Stimulated activated naive B cell treated with anti-CD40 and anti-IgM and Interleukin-4, amounts not matched to agents 10 μg/mL and 1 μg/mL and 100 μg/mL, for 72 hours (primary cell): Measurements from ENCODE around the gene SRI.
"Not testable (repeated sequence)": the region's sequence is repeated elsewhere in the genome, so short reads cannot be mapped to it uniquely, and the experiment has no call there.

Experiments
- ATAC-seq, 2 donors: fragments of 150-1000 bp; cut with Tn5 transposase; replicated peaks; 2 replicates each; pipeline ENCODE4 v1.10.0; 2021; ENCODE audit warnings: moderate library complexity in 1 of 2
- DNase-seq: peaks from one replicate; pipeline ENCODE4 v3.0.0; 2021
- H3K27ac Mint-ChIP-seq: one replicate; pipeline ENCODE4 v1.8.0; 2022; ENCODE audit warnings: mild to moderate bottlenecking, mixed read lengths
- H3K27me3 Mint-ChIP-seq, 2 donors: one replicate each; pipeline ENCODE4 v1.8.0; 2022; ENCODE audit warnings: mixed read lengths in 2 of 2
- H3K36me3 Mint-ChIP-seq, 2 donors: one replicate each; pipeline ENCODE4 v1.8.0; 2022; ENCODE audit warnings: mixed read lengths in 2 of 2, mild to moderate bottlenecking in 1 of 2
- H3K4me1 Mint-ChIP-seq, 2 donors: one replicate each; pipeline ENCODE4 v1.8.0; 2022; ENCODE audit warnings: mixed read lengths in 2 of 2, mild to moderate bottlenecking in 1 of 2
- H3K4me3 Mint-ChIP-seq, 2 donors: one replicate each; pipeline ENCODE4 v1.8.0; 2022; ENCODE audit warnings: mild to moderate bottlenecking in 2 of 2, mixed read lengths in 2 of 2, moderate library complexity in 1 of 2
- H3K9me3 Mint-ChIP-seq, 2 donors: one replicate each; pipeline ENCODE4 v1.8.0; 2022; ENCODE audit warnings: mixed read lengths in 2 of 2, mild to moderate bottlenecking in 1 of 2

The SRI gene, protein sequence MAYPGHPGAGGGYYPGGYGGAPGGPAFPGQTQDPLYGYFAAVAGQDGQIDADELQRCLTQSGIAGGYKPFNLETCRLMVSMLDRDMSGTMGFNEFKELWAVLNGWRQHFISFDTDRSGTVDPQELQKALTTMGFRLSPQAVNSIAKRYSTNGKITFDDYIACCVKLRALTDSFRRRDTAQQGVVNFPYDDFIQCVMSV

DNA sequence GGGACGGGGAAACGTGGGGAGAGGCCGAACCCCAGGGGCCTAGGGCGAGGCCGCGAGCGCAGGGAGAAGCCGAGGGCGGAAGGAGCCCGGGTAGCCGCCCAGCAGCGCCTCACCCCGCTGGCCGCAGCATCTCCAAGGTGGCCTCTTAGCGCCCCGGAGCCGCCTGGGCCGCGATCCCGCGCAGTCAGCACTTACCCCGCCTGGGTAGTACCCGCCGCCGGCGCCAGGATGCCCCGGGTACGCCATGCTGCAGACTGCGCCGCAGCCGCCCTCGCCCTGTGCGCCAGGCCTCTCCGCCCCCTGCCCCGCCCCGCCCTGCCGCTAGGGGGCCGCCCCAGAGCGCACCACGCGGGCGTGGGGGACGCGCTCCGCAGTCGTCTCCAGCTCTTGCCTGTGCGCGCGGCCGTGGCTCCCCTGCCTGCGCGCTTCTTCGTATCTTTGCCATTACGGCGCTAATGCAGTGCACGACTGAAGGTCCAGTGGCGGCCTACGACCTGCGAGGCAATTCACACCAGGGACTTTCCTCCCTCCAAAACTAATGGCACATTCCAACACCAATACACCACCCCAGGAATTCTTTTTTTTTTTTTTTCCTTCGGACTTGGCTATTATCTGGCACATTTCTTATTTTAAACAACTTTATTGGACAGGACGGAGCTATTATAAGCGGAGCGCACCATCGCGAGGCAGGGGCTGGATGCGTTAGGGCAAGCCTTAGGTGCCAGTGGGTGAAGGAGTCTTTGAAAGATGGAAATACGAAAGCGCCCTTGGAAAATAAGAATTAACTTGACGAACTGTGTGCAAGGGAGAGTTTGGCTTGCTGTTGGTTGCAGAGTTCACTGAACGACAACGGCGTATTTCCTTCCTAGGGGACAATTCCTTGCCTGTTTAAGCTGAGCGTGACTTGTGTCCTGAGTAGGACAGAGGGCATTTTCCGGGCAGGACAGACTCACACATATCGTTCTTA, at the start of gene SRI:
Gene SRI, minus strand, starts transcription at position 258 of the 967 bp plus-strand sequence. Its CDS starts 12 bp downstream, at position 246.
- peaks cover 5 to 19% of the 10 kb centered on the region in 2 donors for H3K36me3 Mint-ChIP-seq
- H3K4me1 Mint-ChIP-seq = peaks cover 8 to 26% of the 10 kb centered on the region in 2 donors
- H3K27ac Mint-ChIP-seq = peak within 1 kb of the TSS; percentile 99
- H3K4me3 Mint-ChIP-seq = peak within 1 kb of the TSS; percentile 91 to 92
- ATAC-seq = peak; percentile 70 to 75
- peak; percentile 90 for DNase-seq
- peaks cover 0 to 4% of the 10 kb centered on the region in 2 donors for H3K27me3 Mint-ChIP-seq
- no peaks in the 10 kb centered on the region for H3K9me3 Mint-ChIP-seq

DNA sequence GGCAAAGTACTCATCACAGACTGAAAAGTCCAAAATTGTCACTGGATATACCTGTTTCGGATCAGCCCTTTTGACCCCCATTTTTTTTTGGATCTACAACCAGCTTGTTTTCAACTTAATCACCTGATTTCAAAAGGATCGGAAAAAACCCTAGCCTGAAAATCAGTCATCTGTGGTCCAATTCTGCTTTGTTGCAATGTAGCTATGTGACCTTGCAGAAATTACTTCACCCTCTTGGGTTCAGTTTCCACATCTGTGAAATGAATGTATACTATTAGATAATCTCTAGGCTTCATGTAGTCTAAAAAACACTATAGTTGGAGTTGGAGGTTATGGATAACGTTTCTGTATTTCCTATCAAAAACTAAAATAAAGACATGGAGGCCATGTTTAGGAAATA, 49.7 kb upstream of the SRI start:
- DNase-seq = no peak
- Mint-ChIP-seq H3K9me3 (peaks cover 0 to 4% of the 10 kb centered on the region in 2 donors), H3K4me3 (no peak overlapping the region), H3K27me3 (no peaks in the 10 kb centered on the region), H3K27ac (no peak overlapping the region), H3K4me1 (no peaks in the 10 kb centered on the region), H3K36me3 (no peaks in the 10 kb centered on the region)
- no peak for ATAC-seq

DNA sequence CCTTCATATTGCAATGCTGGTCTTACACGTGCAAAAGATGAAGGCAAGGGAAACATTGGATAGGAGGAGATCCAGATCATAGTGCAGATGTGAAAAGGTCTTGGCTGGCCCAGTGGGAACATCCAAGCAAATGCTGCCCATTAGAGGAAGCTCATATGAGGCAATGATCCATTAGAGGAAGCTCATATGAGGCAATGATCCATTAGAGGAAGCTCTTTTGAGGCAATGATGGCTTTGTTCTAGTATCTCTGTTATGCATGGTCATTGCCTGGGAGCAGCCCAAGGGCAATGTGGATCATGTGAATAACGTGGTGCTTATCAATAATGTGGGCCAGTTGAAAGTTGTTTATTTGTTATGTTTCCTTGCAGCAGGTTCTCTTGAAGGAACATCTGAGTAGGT, 49.0 kb upstream of the SRI start:
- Mint-ChIP-seq H3K4me1 (no peaks in the 10 kb centered on the region), H3K27ac (no peak overlapping the region), H3K36me3 (no peaks in the 10 kb centered on the region), H3K27me3 (no peaks in the 10 kb centered on the region), H3K9me3 (peaks cover 0 to 4% of the 10 kb centered on the region in 2 donors), H3K4me3 (no peak overlapping the region)
- ATAC-seq (no peak), DNase-seq (no peak)

DNA sequence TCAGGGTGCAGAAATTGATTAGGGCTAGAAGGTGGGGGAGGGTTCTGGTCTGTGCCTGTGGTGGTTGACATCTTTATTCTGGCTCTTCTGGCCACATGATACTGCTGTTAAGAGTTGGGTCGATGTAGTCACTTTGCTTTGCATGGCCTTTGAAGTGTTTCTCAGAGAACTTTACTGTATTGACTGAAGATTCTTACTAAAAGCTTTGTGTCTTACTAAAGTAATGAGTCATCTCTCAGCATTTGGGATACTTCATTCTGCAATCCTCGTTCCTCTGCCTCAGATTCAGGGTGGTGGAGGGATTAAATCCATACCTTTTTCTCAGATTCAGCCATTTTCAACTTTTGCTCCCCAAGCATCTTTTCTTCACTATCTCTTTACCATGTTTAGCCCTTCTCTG, 48.2 kb upstream of the SRI start:
- H3K9me3 Mint-ChIP-seq = peaks cover 0 to 4% of the 10 kb centered on the region in 2 donors
- no peaks in the 10 kb centered on the region for H3K27me3 Mint-ChIP-seq
- DNase-seq (no peak), ATAC-seq (no peak)
- no peak overlapping the region for H3K27ac Mint-ChIP-seq
- H3K4me1 Mint-ChIP-seq = no peaks in the 10 kb centered on the region
- no peaks in the 10 kb centered on the region for H3K36me3 Mint-ChIP-seq
- no peak overlapping the region for H3K4me3 Mint-ChIP-seq

DNA sequence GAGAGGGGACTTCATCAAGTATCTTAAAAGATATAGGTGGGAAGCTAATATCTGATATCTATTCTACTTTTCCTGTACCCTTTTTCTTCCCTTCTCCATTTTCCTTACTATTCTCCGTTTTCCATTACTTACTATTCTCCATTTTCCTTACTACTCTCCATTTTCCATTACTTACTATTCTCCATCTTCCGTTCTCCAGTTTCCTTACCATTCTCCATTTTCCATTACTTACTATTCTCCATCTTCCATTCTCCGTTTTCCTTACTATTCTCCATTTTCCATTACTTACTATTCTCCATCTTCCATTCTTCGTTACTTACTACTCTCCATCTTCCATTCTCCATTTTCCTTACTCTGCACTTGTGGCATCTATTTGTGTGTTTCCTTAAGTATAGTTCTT, 47.6 kb upstream of the SRI start:
- DNase-seq = no peak
- H3K27me3 Mint-ChIP-seq = peaks cover 0 to 3% of the 10 kb centered on the region in 2 donors
- H3K9me3 Mint-ChIP-seq = peaks cover 0 to 4% of the 10 kb centered on the region in 2 donors
- no peak for ATAC-seq
- no peaks in the 10 kb centered on the region for H3K4me1 Mint-ChIP-seq
- H3K4me3 Mint-ChIP-seq = no peak overlapping the region
- H3K36me3 Mint-ChIP-seq = no peaks in the 10 kb centered on the region
- no peak overlapping the region for H3K27ac Mint-ChIP-seq

DNA sequence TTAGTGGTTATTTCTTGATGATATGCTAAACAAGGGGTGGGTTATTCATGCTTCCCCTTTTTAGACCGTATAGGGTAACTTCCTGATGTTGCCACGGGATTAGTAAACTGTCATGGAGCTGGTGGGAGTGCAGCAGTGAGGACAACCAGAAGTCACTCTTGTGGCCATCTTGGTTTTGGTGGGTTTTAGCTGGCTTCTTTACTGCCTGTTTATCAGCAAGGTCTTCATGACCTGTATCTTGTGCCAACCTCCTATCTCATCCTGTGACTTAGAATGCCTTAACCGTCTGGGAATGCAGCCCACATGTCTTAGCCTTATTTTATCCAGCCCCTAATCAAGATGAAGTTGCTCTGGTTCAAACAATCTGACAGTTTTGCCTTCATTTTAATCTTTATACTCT, 45.1 kb upstream of the SRI start:
- H3K27me3 Mint-ChIP-seq, H3K27ac Mint-ChIP-seq, H3K9me3 Mint-ChIP-seq, H3K4me3 Mint-ChIP-seq, DNase-seq, H3K4me1 Mint-ChIP-seq, H3K36me3 Mint-ChIP-seq, ATAC-seq: not testable (repeated sequence)

DNA sequence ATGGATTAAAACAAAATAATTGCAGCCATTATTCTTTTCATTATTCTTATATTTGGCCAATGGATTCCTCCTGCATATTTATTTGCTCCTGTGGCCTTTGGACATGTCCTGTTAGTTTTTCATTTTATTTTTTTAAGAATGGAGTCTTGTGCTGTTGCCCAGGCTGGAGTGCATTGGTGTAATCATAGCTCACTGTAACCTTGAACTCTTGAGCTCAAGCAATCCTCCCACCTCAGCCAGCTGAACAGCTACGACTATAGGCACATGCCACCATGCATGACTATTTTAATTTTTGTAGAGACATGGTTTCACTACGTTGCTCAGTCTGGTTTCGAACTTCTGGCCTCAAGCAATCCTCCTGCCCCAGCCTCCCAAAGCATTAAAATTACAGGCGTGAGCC, 42.7 kb upstream of the SRI start:
- Mint-ChIP-seq H3K9me3 (peaks cover 0 to 2% of the 10 kb centered on the region in 2 donors), H3K4me3 (no peak overlapping the region), H3K27ac (no peak overlapping the region), H3K36me3 (no peaks in the 10 kb centered on the region), H3K27me3 (peaks cover 7 to 11% of the 10 kb centered on the region in 2 donors), H3K4me1 (no peaks in the 10 kb centered on the region)
- no peak for ATAC-seq
- DNase-seq = no peak

DNA sequence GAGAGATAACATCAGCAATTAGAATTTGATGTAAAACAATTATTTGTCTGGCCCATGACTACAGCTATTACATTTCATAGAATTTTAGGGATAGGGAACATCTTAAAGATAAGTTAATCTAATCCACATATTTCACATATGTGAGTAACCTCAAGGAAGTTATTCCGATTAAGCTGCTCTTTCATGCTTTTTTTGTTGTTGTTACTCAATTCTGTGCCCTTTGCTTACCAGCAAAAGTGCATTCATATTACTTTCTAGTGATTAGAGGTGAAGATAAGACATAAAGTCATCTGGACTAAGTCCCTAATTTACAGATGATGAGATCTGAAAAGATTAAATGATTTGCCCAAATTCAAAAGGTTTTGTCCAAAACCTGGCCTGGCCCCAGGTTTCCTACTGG, 40.9 kb upstream of the SRI start:
- ATAC-seq = no peak
- Mint-ChIP-seq H3K27ac (no peak overlapping the region), H3K27me3 (peaks cover 11 to 15% of the 10 kb centered on the region in 2 donors), H3K36me3 (no peaks in the 10 kb centered on the region), H3K4me1 (no peaks in the 10 kb centered on the region), H3K9me3 (no peaks in the 10 kb centered on the region), H3K4me3 (no peak overlapping the region)
- no peak for DNase-seq

DNA sequence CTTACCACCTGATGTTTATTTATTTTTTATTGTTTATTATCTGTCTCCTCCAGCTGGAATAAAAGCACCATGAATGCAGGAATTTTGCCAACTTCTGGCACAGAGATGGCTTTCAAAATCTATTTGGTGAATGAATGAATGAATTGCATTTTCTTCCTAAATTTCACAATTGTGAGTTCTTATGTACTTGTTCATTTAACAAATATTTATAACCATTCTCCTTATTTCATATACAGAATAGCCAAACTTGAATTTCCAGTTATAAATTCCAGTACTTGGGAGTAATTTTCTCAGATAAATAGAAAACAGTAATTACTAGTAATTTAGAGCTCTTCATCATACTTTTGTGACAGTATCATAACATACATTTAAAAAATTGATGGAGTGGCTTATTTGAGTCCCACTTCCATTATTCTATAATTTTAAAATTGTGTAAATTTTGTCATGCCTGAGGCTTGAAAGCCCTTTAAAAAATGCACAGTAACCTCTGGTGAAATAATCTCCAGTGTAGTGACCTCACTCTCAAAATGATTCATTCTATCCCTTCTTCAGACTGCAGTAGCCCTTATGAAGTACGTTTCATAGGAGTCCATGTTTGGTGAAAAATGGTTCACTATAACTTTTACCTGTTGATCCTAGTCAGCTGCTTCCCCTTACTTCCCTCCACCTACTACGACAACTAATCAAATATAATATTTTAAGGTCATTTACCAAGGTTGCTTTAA, 40.0 kb upstream of the SRI start:
- DNase-seq (no peak), ATAC-seq (no peak)
- peaks cover 0 to 4% of the 10 kb centered on the region in 2 donors for H3K9me3 Mint-ChIP-seq
- H3K4me3 Mint-ChIP-seq = no peak overlapping the region
- no peaks in the 10 kb centered on the region for H3K36me3 Mint-ChIP-seq
- peaks cover 11 to 15% of the 10 kb centered on the region in 2 donors for H3K27me3 Mint-ChIP-seq
- H3K27ac Mint-ChIP-seq = no peak overlapping the region
- no peaks in the 10 kb centered on the region for H3K4me1 Mint-ChIP-seq

DNA sequence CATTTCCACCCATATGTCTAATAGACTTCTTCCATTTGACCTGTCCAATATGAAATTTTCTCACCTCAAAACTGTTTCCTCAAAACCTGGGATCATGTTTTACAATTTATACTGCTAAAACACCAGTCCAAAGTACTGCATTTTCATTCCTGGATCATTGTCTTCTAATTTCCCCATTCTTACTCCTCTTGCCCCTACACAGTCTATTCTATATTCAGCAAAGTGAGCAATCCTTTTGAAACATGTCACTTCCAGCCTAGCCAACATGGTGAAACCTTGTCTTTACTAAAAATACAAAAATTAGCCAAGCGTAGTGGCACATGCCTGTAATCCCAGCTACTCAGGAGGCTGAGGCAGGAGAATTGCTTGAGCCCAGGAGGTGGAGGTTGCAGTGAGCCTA, 38.5 kb upstream of the SRI start:
- H3K9me3 Mint-ChIP-seq = peaks cover 13 to 15% of the 10 kb centered on the region in 2 donors
- not testable (repeated sequence) for DNase-seq, H3K4me1 Mint-ChIP-seq, H3K36me3 Mint-ChIP-seq, ATAC-seq, H3K4me3 Mint-ChIP-seq, H3K27ac Mint-ChIP-seq
- H3K27me3 Mint-ChIP-seq = peaks cover 11 to 15% of the 10 kb centered on the region in 2 donors

DNA sequence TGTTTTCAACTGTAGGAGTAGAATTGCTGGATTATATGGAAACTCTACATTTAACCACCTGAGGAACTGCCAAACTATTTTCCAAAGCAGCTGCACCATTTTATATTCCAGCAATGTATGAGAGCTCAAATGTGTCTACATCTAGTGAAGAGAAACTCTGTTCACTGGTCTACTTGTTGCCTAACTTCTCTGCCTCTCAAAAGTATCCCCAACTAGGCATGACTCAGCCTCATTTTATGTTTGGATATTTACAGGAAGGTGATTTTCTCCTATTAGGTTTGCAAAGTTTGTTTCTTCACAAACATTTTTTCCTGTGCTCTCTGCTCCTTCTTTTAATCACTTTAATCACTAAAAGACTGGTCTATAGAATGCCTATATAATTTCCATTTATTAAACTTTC, 37.1 kb upstream of the SRI start:
- ATAC-seq (no peak), DNase-seq (no peak)
- Mint-ChIP-seq H3K9me3 (peaks cover 13 to 15% of the 10 kb centered on the region in 2 donors), H3K36me3 (peaks cover 3 to 5% of the 10 kb centered on the region in 2 donors), H3K27me3 (peaks cover 11% of the 10 kb centered on the region in 2 donors), H3K4me3 (no peak overlapping the region), H3K4me1 (no peaks in the 10 kb centered on the region), H3K27ac (no peak overlapping the region)

DNA sequence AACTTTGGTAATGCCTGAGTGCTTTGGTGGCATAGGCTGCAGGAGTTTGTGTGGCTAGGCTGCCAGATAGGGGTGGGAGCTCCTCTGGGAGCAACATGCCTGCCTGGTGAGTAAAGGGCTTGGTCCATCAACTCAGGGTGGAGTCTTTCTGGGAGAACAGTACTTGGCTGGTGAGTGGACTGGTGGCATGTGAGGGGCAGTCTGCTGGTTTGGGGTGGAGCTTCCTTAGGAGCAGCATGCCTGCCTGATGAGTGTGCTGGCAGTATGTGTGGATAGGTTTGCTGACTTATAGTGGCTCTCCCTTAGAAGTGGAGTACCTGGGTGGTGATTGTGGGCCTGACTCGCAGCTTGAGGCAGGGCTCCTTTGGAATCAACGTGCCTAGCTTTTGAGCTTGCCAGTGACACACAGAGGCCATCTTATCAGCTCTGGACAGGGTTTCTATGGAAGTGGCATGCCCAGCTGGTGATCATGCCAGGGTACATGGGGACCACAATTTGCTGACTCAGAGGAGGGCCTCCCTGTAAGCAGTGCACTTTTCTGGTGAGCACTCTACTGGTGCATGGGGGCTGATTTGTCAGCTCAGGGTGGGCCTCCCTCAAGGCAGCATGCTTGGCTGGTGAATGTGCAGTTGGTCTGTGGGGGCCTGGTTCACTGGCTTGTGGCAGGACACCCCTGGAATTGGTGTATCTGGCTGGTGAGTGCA, 35.0 kb upstream of the SRI start:
- no peak overlapping the region for H3K4me3 Mint-ChIP-seq
- ATAC-seq = no peak
- H3K9me3 Mint-ChIP-seq = peaks cover 15 to 16% of the 10 kb centered on the region in 2 donors
- no peak for DNase-seq
- H3K36me3 Mint-ChIP-seq = peaks cover 3 to 5% of the 10 kb centered on the region in 2 donors
- peaks cover 17 to 18% of the 10 kb centered on the region in 2 donors for H3K27me3 Mint-ChIP-seq
- no peaks in the 10 kb centered on the region for H3K4me1 Mint-ChIP-seq
- no peak overlapping the region for H3K27ac Mint-ChIP-seq

DNA sequence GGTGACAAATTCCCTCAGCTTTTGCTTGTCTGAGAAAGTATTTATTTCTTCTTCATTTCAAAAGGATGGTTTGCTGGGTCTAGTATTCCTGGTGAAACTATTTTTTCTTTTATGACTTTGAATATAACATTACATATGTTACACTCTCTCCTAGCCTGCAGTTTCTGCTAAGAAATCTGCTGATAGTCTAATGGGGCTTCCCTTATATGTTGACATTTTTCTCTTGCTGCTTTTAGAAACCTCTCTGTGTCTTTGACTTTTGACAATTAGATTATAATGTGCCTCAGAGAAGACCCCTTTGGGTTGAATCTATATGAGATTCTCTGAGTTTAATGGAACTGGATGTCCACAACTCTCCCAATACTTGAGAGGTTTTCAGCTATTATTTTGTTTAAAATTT, 33.8 kb upstream of the SRI start:
- peaks cover 15 to 16% of the 10 kb centered on the region in 2 donors for H3K9me3 Mint-ChIP-seq
- ATAC-seq (no peak), DNase-seq (no peak)
- H3K4me3 Mint-ChIP-seq = no peak overlapping the region
- H3K36me3 Mint-ChIP-seq = peaks cover 3 to 5% of the 10 kb centered on the region in 2 donors
- no peaks in the 10 kb centered on the region for H3K4me1 Mint-ChIP-seq
- peaks cover 17 to 18% of the 10 kb centered on the region in 2 donors for H3K27me3 Mint-ChIP-seq
- no peak overlapping the region for H3K27ac Mint-ChIP-seq

DNA sequence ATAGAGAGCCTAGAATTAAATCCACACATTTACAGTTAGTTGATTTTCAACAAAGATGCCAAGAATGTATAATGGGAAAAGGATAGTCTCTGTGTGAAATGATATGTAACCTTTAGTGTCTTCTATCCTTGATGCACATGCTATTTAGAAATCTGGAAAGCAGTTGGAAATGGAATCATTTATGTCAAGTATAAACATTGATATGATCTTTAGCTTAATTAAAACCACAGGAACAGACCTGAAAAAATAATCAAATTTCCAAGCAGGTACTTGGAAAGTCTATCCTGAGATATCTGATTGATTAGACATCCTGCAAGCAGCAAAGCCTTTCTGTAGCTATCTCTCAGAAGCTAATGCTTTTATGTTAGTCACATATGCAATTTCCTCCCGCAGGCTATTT, 24.4 kb upstream of the SRI start:
- H3K4me1 Mint-ChIP-seq = peaks cover 0 to 2% of the 10 kb centered on the region in 2 donors
- H3K9me3 Mint-ChIP-seq = no peaks in the 10 kb centered on the region
- peaks cover 8 to 16% of the 10 kb centered on the region in 2 donors for H3K27me3 Mint-ChIP-seq
- no peak for DNase-seq
- no peaks in the 10 kb centered on the region for H3K36me3 Mint-ChIP-seq
- no peak overlapping the region for H3K27ac Mint-ChIP-seq
- no peak overlapping the region for H3K4me3 Mint-ChIP-seq
- ATAC-seq = no peak
